GM18507 (cell line): Measurements from ENCODE around the gene SUMO3.

Experiments used
- DNase-seq: peaks from one replicate; pipeline ENCODE4 v3.0.0; 2011; ENCODE audit warnings: low read depth; ENCODE audit not compliant: insufficient read length; ENCODE audit errors: extremely low spot score
- FAIRE-seq: peaks from 2 replicates; lab custom pipeline; 2011; peaks lifted over from hg19 to GRCh38; lab: Jason Lieb, UNC

Gene SUMO3

GRCh38 chr21:44817914-44818639 is at the start of gene SUMO3:
TSS of gene SUMO3 (minus strand) at chr21:44818062. CDS start at chr21:44817968, 94 bp downstream.
- peak; percentile 79 for DNase-seq
- no peak for FAIRE-seq

GRCh38 chr21:44867464-44867863 is 49.6 kb upstream of the SUMO3 start:
- DNase-seq (no peak), FAIRE-seq (no peak)

GRCh38 chr21:44866780-44867179 is 48.9 kb upstream of the SUMO3 start:
- FAIRE-seq (no peak), DNase-seq (no peak)

GRCh38 chr21:44865561-44866280 is 47.9 kb upstream of the SUMO3 start:
- FAIRE-seq = no peak
- DNase-seq = no peak

- DNase-seq (no peak), FAIRE-seq (no peak)
Observed at GRCh38 chr21:44862869-44863685, 45.2 kb upstream of the SUMO3 start.

- no peak for FAIRE-seq
Observed at GRCh38 chr21:44858791-44859190, 40.9 kb upstream of the SUMO3 start.

GRCh38 chr21:44858291-44858690 is 40.4 kb upstream of the SUMO3 start:
- no peak for DNase-seq
- no peak for FAIRE-seq

More at GRCh38 chr21:44858791-44859190, 40.9 kb upstream of the SUMO3 start:
- DNase-seq = no peak

GRCh38 chr21:44857127-44857892 is 39.4 kb upstream of the SUMO3 start:
- DNase-seq (no peak), FAIRE-seq (no peak)

GRCh38 chr21:44856131-44856530 is 38.3 kb upstream of the SUMO3 start:
- DNase-seq = no peak
- FAIRE-seq = no peak

- DNase-seq = no peak
- FAIRE-seq = no peak
Observed at GRCh38 chr21:44855572-44855971, 37.7 kb upstream of the SUMO3 start.

- no peak for DNase-seq
- FAIRE-seq = no peak
Observed at GRCh38 chr21:44854664-44855446, 37.0 kb upstream of the SUMO3 start.

GRCh38 chr21:44854391-44854663 is 36.5 kb upstream of the SUMO3 start:
- FAIRE-seq (no peak), DNase-seq (no peak)

GRCh38 chr21:44853601-44854390 is 35.9 kb upstream of the SUMO3 start:
- FAIRE-seq = no peak

GRCh38 chr21:44850905-44851657 is 33.2 kb upstream of the SUMO3 start:
- DNase-seq (no peak), FAIRE-seq (no peak)

More at GRCh38 chr21:44853601-44854390, 35.9 kb upstream of the SUMO3 start:
- no peak for DNase-seq

GRCh38 chr21:44850208-44850800 is 32.4 kb upstream of the SUMO3 start:
- FAIRE-seq (no peak), DNase-seq (no peak)

- FAIRE-seq = no peak
- DNase-seq = no peak
Observed at GRCh38 chr21:44849616-44850130, 31.8 kb upstream of the SUMO3 start.
